ENCODE measurements around the gene TANC1. TPM values are rescaled to one million over a fixed set of nuclear protein-coding genes. Genes with fewer than 3 reads are reported as not detected.

Gene TANC1
- polyA plus RNA-seq, 4 donors, result 51.3 to 61.5 (median 55.7) TPM

GRCh38 chr2:159179696-159180095 lies 211.3 kb downstream of the TANC1 start:
- no peak for DNase-seq (ENCODE audit: low read depth in 4 of 4, low spot score in 2 of 4)

- no peak for DNase-seq (ENCODE audit: low read depth in 4 of 4, low spot score in 2 of 4)
These were observed 214.9 kb downstream of the TANC1 start for GRCh38 chr2:159183346-159183745.

- no peak for DNase-seq (ENCODE audit: low read depth in 4 of 4, low spot score in 2 of 4)
These were observed 217.1 kb downstream of the TANC1 start for GRCh38 chr2:159185401-159186130.

GRCh38 chr2:159186462-159186861 lies 218.0 kb downstream of the TANC1 start:
- no peak for DNase-seq (ENCODE audit: low read depth in 4 of 4, low spot score in 2 of 4)

- DNase-seq (ENCODE audit: low read depth in 4 of 4, low spot score in 2 of 4), result no peak
These were observed 218.7 kb downstream of the TANC1 start for GRCh38 chr2:159187106-159187505.

GRCh38 chr2:159188449-159188848 lies 220.0 kb downstream of the TANC1 start:
- DNase-seq (ENCODE audit: low read depth in 4 of 4, low spot score in 2 of 4), result no peak

GRCh38 chr2:159192371-159192918 lies 224.0 kb downstream of the TANC1 start:
- no peak for DNase-seq (ENCODE audit: low read depth in 4 of 4, low spot score in 2 of 4)

- no peak for DNase-seq (ENCODE audit: low read depth in 4 of 4, low spot score in 2 of 4)
These were observed 225.4 kb downstream of the TANC1 start for GRCh38 chr2:159193791-159194190.

GRCh38 chr2:159194241-159194640 lies 225.8 kb downstream of the TANC1 start:
- no peak for DNase-seq (ENCODE audit: low read depth in 4 of 4, low spot score in 2 of 4)

- no peak for DNase-seq (ENCODE audit: low read depth in 4 of 4, low spot score in 2 of 4)
These were observed 227.3 kb downstream of the TANC1 start for GRCh38 chr2:159195697-159196096.

- DNase-seq (ENCODE audit: low read depth in 4 of 4, low spot score in 2 of 4), result no peak
These were observed 228.0 kb downstream of the TANC1 start for GRCh38 chr2:159196393-159196925.

GRCh38 chr2:159199236-159199635 lies 230.8 kb downstream of the TANC1 start:
- DNase-seq (ENCODE audit: low read depth in 4 of 4, low spot score in 2 of 4), result no peak

GRCh38 chr2:159199761-159200465 lies 231.5 kb downstream of the TANC1 start:
- no peak for DNase-seq (ENCODE audit: low read depth in 4 of 4, low spot score in 2 of 4)

- DNase-seq (ENCODE audit: low read depth in 4 of 4, low spot score in 2 of 4), result no peak
These were observed 232.1 kb downstream of the TANC1 start for GRCh38 chr2:159200498-159200897.

- DNase-seq (ENCODE audit: low read depth in 4 of 4, low spot score in 2 of 4), result no peak
These were observed 233.1 kb downstream of the TANC1 start for GRCh38 chr2:159201360-159202063.

- DNase-seq (ENCODE audit: low read depth in 4 of 4, low spot score in 2 of 4), result no peak
These were observed 234.2 kb downstream of the TANC1 start for GRCh38 chr2:159202568-159203071.

GRCh38 chr2:159204381-159205144 lies 236.1 kb downstream of the TANC1 start:
- DNase-seq (ENCODE audit: low read depth in 4 of 4, low spot score in 2 of 4), result no peak

- DNase-seq (ENCODE audit: low read depth in 4 of 4, low spot score in 2 of 4), result no peak
These were observed 238.4 kb downstream of the TANC1 start for GRCh38 chr2:159206736-159207380.

- DNase-seq (ENCODE audit: low read depth in 4 of 4, low spot score in 2 of 4), result no peak
These were observed 240.0 kb downstream of the TANC1 start for GRCh38 chr2:159208438-159208837.

All from left renal cortex interstitium (tissue), 4 donors.